ENCODE measurements around the gene MAB21L3.

Gene MAB21L3

DNA sequence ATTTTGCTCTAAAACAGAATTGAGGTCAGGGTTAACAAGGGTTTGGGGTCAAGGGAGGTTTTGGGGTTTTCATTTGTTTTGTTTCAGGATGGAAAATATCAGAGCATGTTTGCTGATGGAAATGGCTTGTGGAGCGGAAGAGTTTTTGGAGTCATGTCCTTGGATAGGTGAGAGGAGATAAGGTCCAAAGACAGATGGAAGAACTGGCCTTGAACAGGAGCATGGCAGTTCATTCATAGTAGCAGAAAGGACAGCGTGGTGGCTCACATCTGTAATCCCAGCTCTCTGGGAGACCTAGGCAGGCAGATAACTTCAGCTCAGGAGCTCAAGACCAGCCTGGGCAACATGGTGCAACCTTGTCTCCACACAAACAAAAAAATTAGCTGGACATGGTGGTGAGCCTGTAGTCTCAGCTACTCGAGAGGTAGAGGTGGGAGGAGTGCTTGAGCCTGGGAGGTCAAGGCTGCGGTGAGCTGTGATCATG lies 65.1 kb downstream of the MAB21L3 start:
- H3K4me3 ChIP-seq (ENCODE audit: low read depth, low read length) = no peak overlapping the region
- TF ChIP-seq, protein P1, sequence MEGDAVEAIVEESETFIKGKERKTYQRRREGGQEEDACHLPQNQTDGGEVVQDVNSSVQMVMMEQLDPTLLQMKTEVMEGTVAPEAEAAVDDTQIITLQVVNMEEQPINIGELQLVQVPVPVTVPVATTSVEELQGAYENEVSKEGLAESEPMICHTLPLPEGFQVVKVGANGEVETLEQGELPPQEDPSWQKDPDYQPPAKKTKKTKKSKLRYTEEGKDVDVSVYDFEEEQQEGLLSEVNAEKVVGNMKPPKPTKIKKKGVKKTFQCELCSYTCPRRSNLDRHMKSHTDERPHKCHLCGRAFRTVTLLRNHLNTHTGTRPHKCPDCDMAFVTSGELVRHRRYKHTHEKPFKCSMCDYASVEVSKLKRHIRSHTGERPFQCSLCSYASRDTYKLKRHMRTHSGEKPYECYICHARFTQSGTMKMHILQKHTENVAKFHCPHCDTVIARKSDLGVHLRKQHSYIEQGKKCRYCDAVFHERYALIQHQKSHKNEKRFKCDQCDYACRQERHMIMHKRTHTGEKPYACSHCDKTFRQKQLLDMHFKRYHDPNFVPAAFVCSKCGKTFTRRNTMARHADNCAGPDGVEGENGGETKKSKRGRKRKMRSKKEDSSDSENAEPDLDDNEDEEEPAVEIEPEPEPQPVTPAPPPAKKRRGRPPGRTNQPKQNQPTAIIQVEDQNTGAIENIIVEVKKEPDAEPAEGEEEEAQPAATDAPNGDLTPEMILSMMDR (IDR thresholded peaks at IDR 0.05; ENCODE audit: borderline replicate concordance, insufficient read depth, low read depth, low read length) = no peak

DNA sequence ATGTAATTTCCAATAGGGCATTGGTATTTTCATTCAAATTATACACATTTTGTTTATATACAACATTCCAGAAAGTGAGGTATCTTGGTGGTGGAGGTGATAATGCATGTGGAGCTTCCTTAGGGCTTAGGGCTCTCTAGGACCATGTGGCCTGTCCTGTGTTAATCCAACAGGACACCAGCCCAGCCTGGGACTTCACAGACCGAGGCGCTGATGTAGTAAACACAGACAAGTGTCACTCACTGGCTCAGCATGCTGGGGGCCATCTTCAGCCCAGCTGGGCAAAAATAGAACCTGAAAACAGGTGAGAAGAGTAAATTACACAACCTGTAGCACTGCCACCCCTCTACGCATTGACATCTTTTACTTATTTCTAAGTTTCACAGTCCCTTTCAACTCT lies 66.7 kb downstream of the MAB21L3 start:
- TF ChIP-seq, protein P1 (IDR thresholded peaks at IDR 0.05; ENCODE audit: borderline replicate concordance, insufficient read depth, low read depth, low read length) = no peak

DNA sequence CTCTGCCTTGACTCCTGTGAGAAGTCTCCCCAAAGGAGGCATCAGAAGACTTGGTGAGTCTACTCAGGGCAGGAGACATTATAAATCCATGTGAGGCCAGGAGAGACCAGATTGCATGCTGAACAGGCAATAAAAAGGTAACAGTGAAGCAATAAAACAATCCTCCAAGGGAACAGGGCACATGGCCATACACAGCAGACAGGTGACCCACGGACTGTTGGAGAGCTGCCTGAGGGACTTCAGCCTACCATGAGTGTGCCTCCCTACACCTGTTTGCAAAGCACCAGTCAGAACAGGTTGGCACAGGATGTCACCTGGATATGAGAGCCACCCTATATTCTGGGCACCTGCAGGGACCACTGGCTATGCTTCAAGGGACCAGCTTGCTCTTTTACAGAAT lies 67.6 kb downstream of the MAB21L3 start:
- H3K4me3 ChIP-seq (ENCODE audit: low read depth, low read length) = no peak overlapping the region
- TF ChIP-seq, protein P1 (IDR thresholded peaks at IDR 0.05; ENCODE audit: borderline replicate concordance, insufficient read depth, low read depth, low read length) = no peak

More for the DNA sequence above, 66.7 kb downstream of the MAB21L3 start:
- H3K4me3 ChIP-seq (ENCODE audit: low read depth, low read length) = no peak overlapping the region

DNA sequence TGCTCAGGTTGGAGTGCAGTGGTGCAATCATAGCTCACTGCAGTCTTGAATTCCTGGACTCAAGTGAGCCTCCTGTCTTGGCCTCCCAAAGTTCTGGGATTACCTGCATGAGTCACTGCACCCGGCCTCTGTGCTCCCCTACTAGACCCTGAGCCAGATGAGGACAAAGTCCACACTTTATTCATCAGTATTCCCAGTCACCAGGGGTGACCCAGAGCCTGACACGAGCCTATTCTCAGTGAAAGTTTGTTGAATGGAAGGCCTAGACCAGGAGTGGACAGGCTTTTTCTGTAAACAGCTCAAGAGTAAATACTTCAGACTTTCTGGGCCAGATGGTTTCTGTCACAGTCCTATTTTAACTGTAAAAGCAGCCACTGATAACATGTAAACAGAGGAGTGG lies 68.2 kb downstream of the MAB21L3 start:
- H3K4me3 ChIP-seq (ENCODE audit: low read depth, low read length) = no peak overlapping the region
- TF ChIP-seq, protein P1 (IDR thresholded peaks at IDR 0.05; ENCODE audit: borderline replicate concordance, insufficient read depth, low read depth, low read length) = no peak

DNA sequence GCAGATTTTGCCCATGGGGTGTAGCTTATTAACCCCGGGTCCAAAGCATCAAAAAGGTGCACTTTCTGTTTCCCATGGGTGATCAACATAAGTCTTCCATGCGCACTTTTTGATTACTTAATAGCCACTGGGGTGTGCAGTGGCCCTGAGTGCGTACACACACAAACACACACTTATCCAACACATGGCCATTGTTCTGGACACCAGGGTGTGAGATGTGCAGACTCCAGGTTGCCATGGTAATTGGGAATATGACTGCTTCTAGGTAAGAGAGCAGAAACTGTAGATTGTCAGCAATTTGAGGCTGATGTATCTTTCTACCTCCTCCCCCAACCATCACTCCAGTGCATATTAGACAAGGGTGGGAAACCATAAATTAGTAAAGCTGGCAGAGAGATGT lies 68.8 kb downstream of the MAB21L3 start:
- TF ChIP-seq, protein P1 (IDR thresholded peaks at IDR 0.05; ENCODE audit: borderline replicate concordance, insufficient read depth, low read depth, low read length) = no peak
- no peak overlapping the region for H3K4me3 ChIP-seq (ENCODE audit: low read depth, low read length)

DNA sequence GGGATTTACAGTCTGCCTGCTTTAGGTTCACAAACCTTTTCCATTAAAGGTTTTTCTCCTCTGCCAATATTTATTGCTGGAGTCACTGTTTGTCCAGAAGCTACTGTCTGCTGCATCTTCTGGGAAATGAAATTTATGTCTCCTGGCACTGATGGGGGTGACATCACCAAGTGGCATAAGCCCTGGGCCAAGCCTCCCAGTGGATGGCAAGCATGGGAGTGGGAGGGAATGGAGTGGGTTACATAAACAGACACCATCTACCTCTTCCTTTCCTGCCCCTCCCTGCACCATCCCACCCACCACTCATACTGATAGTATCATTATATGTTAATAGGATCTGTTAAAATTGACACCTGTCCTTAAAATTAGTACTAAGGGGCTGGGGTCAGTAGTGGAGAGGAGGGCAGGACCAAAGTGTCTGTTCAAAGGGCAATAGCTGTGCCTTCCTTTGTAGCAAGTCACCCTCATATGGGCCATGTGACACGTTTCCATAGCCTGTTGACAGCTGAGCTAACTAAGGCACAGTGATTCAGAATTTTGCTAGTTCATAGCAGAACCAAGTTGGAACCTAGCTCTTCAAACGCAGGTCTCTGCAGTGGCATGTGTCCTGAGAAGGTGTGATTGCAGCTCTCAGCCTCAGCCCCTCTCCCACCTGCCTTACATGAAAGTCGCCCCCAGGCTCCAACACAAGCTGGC lies 71.0 kb downstream of the MAB21L3 start:
- TF ChIP-seq, protein P1 (IDR thresholded peaks at IDR 0.05; ENCODE audit: borderline replicate concordance, insufficient read depth, low read depth, low read length) = no peak
- no peak overlapping the region for H3K4me3 ChIP-seq (ENCODE audit: low read depth, low read length)

Data from GM12875 (cell line).